Activated T-helper 1 cell treated with anti-CD3 and anti-CD28 coated beads, Interleukin-12 subunit alpha, Interleukin-12 subunit beta, Interleukin-2, Interleukin-4 antibody, amounts not matched to agents 30 ng/mL and 10 ng/mL and 1 ng/mL, durations not matched to agents 14 hours and 24 hours and 36 hours (primary cell): ENCODE results near the gene PHF21A. TPM values are rescaled to one million over a fixed set of nuclear protein-coding genes. Genes with fewer than 3 reads are reported as not detected.
A peak's percentile ranks its signal among the peaks of the same experiment; 100 is the strongest.
"Not testable (repeated sequence)": the region's sequence is repeated elsewhere in the genome, so short reads cannot be mapped to it uniquely, and the experiment has no call there.

Experiments used
- DNase-seq: peaks from one replicate; pipeline ENCODE4 v3.0.0; 2021; ENCODE audit warnings: low spot score
- H3K27ac Mint-ChIP-seq: one replicate; pipeline ENCODE4 v1.8.0; 2021; ENCODE audit warnings: mild to moderate bottlenecking, mixed read lengths
- H3K27me3 Mint-ChIP-seq: one replicate; pipeline ENCODE4 v1.8.0; 2022; ENCODE audit warnings: mild to moderate bottlenecking, moderate library complexity, mixed read lengths; ENCODE audit not compliant: insufficient read depth
- H3K36me3 Mint-ChIP-seq: one replicate; pipeline ENCODE4 v1.8.0; 2021; ENCODE audit warnings: low read depth, mixed read lengths
- H3K4me1 Mint-ChIP-seq: one replicate; pipeline ENCODE4 v1.8.0; 2021; ENCODE audit warnings: low read depth, mixed read lengths
- H3K4me3 Mint-ChIP-seq: one replicate; pipeline ENCODE4 v1.8.0; 2021; ENCODE audit warnings: mild to moderate bottlenecking, moderate library complexity, mixed read lengths
- H3K9me3 Mint-ChIP-seq: one replicate; pipeline ENCODE4 v1.8.0; 2021; ENCODE audit warnings: mixed read lengths
- intact Hi-C: fragments of 100-400 bp; cut with micrococcal nuclease; formaldehyde crosslinking; loops from one replicate; pipeline ENCODE4 v1.15.1; 2024
- total RNA-seq: library from RNA; stranded (reverse); gene quantifications from 2 replicates; pipeline ENCODE4 v1.2.3, GENCODE V29; 2022

Gene PHF21A
- total RNA-seq, 1 donor from 2014 or later: 32.9 TPM

DNA sequence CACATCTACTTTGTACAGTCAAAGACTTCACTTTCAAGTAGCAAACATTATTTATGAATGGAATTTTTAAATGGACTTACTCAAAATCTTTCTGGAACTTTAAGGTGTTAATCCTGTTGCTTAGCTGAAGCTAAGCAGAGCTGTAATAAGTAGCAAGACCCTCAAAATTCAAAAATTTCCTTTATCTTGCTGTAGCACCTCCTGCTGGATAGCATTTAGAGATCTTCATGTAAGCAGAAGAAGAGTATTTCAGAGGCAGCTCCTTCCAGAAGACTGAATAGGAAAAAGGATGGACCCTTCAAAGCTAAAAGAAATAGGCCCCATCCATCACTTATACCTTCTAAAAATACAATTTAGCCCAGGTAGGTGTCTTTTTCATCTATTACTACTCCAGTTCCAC, 3.4 kb downstream of the PHF21A start:
- intact Hi-C loops: loop anchor here (2.0 to 5.0 kb wide), 3 partner anchors 17 to 199 kb away; no protein-coding TSS in a partner anchor
- Mint-ChIP-seq H3K4me3 (peak overlapping the region; percentile 98), H3K27ac (peak overlapping the region; percentile 99), H3K9me3 (no peaks in the 10 kb centered on the region), H3K4me1 (peaks cover 60% of the 10 kb centered on the region), H3K27me3 (no peaks in the 10 kb centered on the region), H3K36me3 (peaks cover 7% of the 10 kb centered on the region)
- DNase-seq: no peak

DNA sequence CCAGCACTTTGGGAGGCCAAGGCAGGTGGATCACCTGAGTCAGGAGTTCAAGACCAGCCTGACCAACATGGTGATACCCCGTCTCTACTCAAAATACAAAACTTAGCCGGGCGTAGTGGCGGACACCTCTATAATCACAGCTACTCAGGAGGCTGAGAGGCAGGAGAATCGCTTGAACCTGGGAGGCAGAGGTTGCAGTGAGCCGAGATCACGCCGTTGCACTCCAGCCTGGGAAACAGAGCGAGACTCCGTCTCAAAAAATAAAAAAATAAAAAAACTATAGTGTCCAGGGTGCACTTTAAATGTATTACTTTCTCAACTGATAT, 4.6 kb downstream of the PHF21A start:
- H3K4me3 Mint-ChIP-seq: peak overlapping the region; percentile 68
- intact Hi-C loops: loop anchor here (2.0 to 5.0 kb wide), 2 partner anchors 16 to 44 kb away; no protein-coding TSS in a partner anchor
- not testable (repeated sequence) for H3K36me3 Mint-ChIP-seq, DNase-seq, H3K27me3 Mint-ChIP-seq, H3K9me3 Mint-ChIP-seq
- peak overlapping the region; percentile 84 for H3K27ac Mint-ChIP-seq
- H3K4me1 Mint-ChIP-seq: peaks cover 61% of the 10 kb centered on the region

GRCh38 chr11:46116007-46116711, 5.1 kb downstream of the PHF21A start:
- intact Hi-C loops: loop anchor here (2.0 to 5.0 kb wide), 2 partner anchors 15 to 44 kb away; no protein-coding TSS in a partner anchor

DNA sequence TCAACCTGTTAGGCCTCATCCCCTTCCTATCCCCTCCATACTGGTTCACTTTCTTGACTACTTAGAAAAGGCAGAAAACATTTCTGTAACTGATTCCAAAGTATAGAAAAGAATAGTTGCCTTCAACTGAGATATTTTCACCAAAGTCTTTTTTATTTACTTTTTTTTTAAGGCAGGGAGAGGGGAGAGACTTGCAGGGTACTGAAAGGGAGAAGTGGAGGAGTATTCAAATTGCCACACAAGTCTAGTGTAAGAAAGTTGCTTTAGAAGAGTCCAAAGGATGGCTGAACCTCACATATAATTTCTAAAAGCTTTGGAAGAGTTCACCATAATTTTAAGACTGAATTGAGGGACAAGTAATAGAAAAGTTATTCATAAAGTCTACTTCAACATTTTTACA, 6.3 kb downstream of the PHF21A start:
- H3K27ac Mint-ChIP-seq: peak overlapping the region; percentile 64
- H3K4me1 Mint-ChIP-seq: peaks cover 61% of the 10 kb centered on the region
- no peak for DNase-seq
- intact Hi-C loops: loop anchor here (5.0 kb wide), 1 partner anchor 43 kb away; no protein-coding TSS in a partner anchor
- no peaks in the 10 kb centered on the region for H3K27me3 Mint-ChIP-seq
- H3K4me3 Mint-ChIP-seq: no peak overlapping the region
- H3K36me3 Mint-ChIP-seq: peaks cover 7% of the 10 kb centered on the region
- no peaks in the 10 kb centered on the region for H3K9me3 Mint-ChIP-seq

More at GRCh38 chr11:46116007-46116711, 5.1 kb downstream of the PHF21A start:
- Mint-ChIP-seq H3K36me3 (peaks cover 7% of the 10 kb centered on the region), H3K9me3 (no peaks in the 10 kb centered on the region), H3K27me3 (no peaks in the 10 kb centered on the region), H3K4me1 (peaks cover 61% of the 10 kb centered on the region), H3K4me3 (peak overlapping the region; percentile 68), H3K27ac (peak overlapping the region; percentile 84)
- no peak for DNase-seq

- no peaks in the 10 kb centered on the region for H3K27me3 Mint-ChIP-seq
- H3K36me3 Mint-ChIP-seq: peaks cover 4% of the 10 kb centered on the region
- no peaks in the 10 kb centered on the region for H3K9me3 Mint-ChIP-seq
- peaks cover 57% of the 10 kb centered on the region for H3K4me1 Mint-ChIP-seq
- intact Hi-C loops: no loop called here
- H3K27ac Mint-ChIP-seq: no peak overlapping the region
- no peak for DNase-seq
- no peak overlapping the region for H3K4me3 Mint-ChIP-seq
These were observed 6.9 kb downstream of the PHF21A start for GRCh38 chr11:46114378-46114777.

GRCh38 chr11:46112961-46113607, 8.2 kb downstream of the PHF21A start:
- intact Hi-C loops: loop anchor here (1.0 kb wide), 1 partner anchor 195 kb away; no protein-coding TSS in a partner anchor
- H3K4me3 Mint-ChIP-seq: no peak overlapping the region

DNA sequence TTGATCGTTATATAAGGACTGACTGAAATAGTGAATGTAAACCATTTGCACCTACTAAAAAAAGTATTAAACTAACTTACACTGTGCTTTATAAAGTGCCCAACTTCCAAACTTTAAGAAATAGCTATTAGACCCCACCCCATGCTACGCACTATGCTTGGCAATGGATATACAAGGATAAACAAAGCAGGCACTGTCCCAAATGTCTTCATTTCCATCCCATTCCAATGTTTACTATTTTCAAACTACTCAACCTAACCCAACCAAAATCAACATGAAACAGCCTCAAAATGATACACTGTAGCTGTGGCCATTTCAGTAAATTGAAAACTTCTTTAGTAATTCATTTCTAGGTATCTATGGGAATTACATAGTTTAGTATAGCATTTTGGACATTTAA, 12.5 kb downstream of the PHF21A start:
- peaks cover 12% of the 10 kb centered on the region for H3K4me1 Mint-ChIP-seq
- H3K27me3 Mint-ChIP-seq: no peaks in the 10 kb centered on the region
- no peak overlapping the region for H3K4me3 Mint-ChIP-seq
- no peak for DNase-seq
- no peaks in the 10 kb centered on the region for H3K9me3 Mint-ChIP-seq
- intact Hi-C loops: no loop called here
- H3K36me3 Mint-ChIP-seq: peaks cover 2% of the 10 kb centered on the region
- no peak overlapping the region for H3K27ac Mint-ChIP-seq

More at GRCh38 chr11:46112961-46113607, 8.2 kb downstream of the PHF21A start:
- Mint-ChIP-seq H3K9me3 (no peaks in the 10 kb centered on the region), H3K27ac (no peak overlapping the region), H3K27me3 (no peaks in the 10 kb centered on the region), H3K4me1 (peaks cover 44% of the 10 kb centered on the region), H3K36me3 (peaks cover 4% of the 10 kb centered on the region)
- DNase-seq: peak; percentile 20

- H3K4me3 Mint-ChIP-seq: no peak overlapping the region
- no peaks in the 10 kb centered on the region for H3K27me3 Mint-ChIP-seq
- no peaks in the 10 kb centered on the region for H3K9me3 Mint-ChIP-seq
- intact Hi-C loops: no loop called here
- peaks cover 2% of the 10 kb centered on the region for H3K36me3 Mint-ChIP-seq
- peaks cover 7% of the 10 kb centered on the region for H3K4me1 Mint-ChIP-seq
- no peak overlapping the region for H3K27ac Mint-ChIP-seq
- DNase-seq: no peak
These were observed 13.5 kb downstream of the PHF21A start for GRCh38 chr11:46107780-46108179.

GRCh38 chr11:46107408-46107718, 13.9 kb downstream of the PHF21A start:
- Mint-ChIP-seq H3K27ac (no peak overlapping the region), H3K27me3 (no peaks in the 10 kb centered on the region), H3K4me1 (peaks cover 7% of the 10 kb centered on the region), H3K36me3 (peaks cover 2% of the 10 kb centered on the region), H3K4me3 (no peak overlapping the region), H3K9me3 (no peaks in the 10 kb centered on the region)
- intact Hi-C loops: no loop called here
- no peak for DNase-seq

DNA sequence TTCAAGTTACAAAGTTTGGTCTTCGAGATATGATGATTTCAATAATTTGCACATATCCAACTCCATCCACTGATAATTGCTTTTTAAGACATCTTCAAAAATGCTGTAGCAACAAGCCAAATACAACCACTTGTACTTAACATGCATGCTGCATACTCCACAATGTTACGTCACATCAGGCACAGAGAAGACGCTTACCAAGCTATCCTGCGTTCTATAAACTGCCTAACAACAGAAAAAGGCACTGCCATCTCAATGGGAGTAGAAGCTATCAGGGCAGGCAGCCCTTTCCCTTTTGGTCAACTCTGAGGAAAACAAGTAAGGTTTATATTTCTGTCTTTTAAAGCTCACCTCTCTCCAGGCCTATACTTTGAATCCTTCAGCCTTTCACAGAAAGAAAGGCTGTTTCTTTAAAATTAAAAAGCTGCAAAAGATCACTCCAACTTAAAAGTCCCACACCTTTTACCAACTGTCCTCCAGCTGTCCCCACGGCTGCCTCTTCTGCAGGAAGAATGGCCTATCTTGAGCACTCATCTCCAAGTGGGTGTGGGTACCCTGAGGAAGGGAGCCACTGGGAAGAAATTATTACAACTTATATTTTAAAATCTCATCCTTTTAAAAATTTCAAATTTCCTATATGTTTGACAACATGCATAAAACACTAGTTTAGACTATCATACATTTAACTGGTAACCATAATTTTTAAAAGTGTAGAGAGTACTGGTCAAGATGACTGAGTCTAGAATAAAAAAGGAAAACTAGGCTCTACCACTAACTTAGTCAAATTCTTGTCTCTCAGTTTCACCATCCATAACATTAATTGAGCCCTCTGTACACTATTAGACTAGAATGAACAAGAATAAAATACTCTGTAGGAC, 14.5 kb downstream of the PHF21A start:
- H3K4me1 Mint-ChIP-seq: peaks cover 7% of the 10 kb centered on the region
- DNase-seq: no peak
- no peak overlapping the region for H3K4me3 Mint-ChIP-seq
- intact Hi-C loops: no loop called here
- peaks cover 2% of the 10 kb centered on the region for H3K36me3 Mint-ChIP-seq
- H3K27ac Mint-ChIP-seq: no peak overlapping the region
- H3K27me3 Mint-ChIP-seq: no peaks in the 10 kb centered on the region
- H3K9me3 Mint-ChIP-seq: no peaks in the 10 kb centered on the region

DNA sequence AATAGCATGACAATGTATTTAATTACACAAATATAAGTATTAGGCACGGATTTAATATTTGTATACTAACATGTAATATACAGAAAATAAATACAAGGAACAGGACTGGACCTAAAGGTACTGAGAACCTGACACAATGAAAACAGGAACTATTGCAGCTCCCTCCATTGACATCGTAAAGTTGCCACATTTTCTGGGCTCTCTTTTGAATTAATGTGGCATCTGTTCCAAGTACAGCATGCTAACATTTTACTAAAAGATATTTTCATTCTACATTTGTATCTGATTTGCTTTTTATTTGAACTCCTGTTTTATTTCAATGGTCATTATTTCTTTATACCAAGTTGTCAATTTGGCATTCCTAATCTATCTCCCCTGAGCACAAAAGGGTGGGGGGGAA, 15.3 kb downstream of the PHF21A start:
- H3K36me3 Mint-ChIP-seq: peaks cover 2% of the 10 kb centered on the region
- no peaks in the 10 kb centered on the region for H3K27me3 Mint-ChIP-seq
- no peak for DNase-seq
- intact Hi-C loops: no loop called here
- peaks cover 11% of the 10 kb centered on the region for H3K4me1 Mint-ChIP-seq
- no peak overlapping the region for H3K4me3 Mint-ChIP-seq
- no peaks in the 10 kb centered on the region for H3K9me3 Mint-ChIP-seq
- H3K27ac Mint-ChIP-seq: no peak overlapping the region

GRCh38 chr11:46105134-46105628, 16.1 kb downstream of the PHF21A start:
- no peak overlapping the region for H3K27ac Mint-ChIP-seq
- intact Hi-C loops: no loop called here
- peaks cover 2% of the 10 kb centered on the region for H3K36me3 Mint-ChIP-seq
- DNase-seq: no peak
- H3K4me1 Mint-ChIP-seq: peaks cover 18% of the 10 kb centered on the region
- H3K27me3 Mint-ChIP-seq: no peaks in the 10 kb centered on the region
- H3K4me3 Mint-ChIP-seq: no peak overlapping the region
- no peaks in the 10 kb centered on the region for H3K9me3 Mint-ChIP-seq
